DMS153 (cell line): Measurements from ENCODE around the gene TPRN.

Source experiments
- DNase-seq: peaks from one replicate; lab custom pipeline; 2025; lab: John Stamatoyannopoulos, UW

The TPRN gene

DNA sequence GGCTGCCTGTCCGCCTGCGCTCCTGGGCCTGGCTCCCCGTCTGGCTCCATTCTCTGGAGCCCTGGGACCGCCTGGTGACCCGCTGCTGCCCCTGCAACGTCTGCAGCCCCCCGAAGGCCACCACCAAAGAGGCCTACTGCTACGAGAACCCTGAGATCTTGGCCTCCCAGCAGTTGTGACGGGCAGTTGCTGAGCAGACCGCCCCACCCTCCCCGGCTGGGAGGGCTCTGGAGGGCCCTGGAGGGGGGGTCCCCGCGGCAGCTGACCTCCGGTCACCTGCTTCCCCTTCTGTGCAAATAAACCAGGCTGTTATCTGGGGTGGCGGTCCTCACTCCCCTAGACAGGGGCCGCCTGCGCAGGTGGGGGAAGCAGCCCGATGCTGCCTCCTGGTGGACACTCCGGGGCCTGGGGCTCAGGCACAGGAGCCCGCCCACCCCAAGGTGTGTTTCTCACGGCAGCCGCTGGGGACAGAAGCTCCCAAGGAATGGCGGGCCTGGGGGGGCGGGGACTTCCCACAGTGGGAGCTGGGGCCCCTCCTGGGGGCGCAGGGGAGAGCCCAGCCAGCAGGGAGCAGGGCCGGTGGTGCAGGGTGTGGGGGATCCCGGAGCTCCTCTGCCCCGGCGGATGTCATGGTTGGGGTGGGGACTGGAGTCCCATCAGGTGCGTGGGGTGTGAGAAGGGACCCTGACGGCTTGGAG lies 35.8 kb upstream of the TPRN start:
- DNase-seq: peak; percentile 59

DNA sequence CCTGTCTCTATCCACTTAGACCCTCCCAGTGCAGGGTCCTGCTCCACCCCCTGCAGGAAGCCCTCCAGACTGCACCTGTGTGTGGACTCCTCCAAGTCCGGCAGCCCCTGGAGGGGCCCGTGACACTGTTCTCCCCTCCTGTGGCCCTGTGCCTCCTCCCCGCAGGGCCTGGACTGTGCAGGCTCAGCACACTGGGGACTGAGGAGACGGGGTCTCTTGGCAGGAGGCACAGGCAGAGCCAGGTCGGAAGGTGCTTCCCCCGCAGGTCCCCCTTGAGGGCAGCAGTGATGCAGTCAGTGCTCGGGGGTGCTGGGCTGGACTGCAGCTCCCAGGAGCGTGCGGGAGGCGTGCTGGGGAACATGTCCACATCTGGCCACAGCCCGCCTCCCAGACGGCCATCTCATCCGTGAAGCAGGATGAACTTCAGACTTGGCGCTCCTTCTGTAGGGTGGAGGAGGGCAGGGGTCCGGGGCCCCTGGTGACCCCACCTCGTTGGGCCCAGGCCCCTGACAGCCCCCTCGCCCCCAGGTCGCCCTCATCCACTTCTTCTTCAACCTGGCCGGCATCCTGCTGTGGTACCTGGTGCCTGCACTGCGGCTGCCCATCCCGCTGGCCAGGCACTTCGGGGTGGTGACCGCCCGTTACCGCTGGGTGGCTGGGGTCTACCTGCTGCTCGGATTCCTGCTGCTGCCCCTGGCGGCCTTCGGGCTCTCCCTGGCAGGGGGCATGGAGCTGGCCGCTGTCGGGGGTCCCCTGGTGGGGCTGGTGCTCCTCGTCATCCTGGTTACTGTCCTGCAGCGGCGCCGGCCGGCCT lies 35.1 kb upstream of the TPRN start:
- no peak for DNase-seq

DNA sequence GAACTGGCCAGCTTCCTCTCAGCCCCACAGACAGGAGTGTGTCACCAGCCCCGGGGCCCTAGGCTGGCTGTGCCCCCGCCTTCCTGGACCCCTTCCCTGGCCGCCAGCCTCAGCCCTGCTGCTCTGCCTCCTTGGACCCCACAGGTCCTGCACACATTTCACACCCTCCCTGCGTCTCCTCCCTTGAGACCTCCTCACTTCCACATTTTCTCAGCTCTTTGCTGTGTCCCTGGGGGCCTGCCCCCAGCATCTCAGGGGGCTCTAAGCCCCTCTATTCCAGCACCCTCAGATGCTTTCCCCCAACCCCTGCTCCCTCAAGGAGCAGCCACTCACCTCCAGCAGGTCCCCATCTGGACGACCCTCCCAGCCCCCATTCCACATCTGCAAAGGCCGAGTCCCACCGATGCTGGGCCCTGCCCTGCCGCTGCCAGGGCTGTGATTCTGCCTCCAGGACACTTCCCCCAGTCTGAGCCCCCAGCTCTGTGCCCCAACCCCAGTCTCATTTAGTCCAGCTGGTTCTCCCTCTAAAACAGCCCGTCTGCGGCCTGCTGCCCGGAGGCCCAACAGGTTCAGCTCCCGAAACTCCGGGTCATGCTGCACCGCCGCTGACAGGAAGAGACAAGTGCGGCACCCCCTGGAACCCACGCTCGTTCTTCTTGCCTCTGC lies 34.4 kb upstream of the TPRN start:
- DNase-seq: no peak

DNA sequence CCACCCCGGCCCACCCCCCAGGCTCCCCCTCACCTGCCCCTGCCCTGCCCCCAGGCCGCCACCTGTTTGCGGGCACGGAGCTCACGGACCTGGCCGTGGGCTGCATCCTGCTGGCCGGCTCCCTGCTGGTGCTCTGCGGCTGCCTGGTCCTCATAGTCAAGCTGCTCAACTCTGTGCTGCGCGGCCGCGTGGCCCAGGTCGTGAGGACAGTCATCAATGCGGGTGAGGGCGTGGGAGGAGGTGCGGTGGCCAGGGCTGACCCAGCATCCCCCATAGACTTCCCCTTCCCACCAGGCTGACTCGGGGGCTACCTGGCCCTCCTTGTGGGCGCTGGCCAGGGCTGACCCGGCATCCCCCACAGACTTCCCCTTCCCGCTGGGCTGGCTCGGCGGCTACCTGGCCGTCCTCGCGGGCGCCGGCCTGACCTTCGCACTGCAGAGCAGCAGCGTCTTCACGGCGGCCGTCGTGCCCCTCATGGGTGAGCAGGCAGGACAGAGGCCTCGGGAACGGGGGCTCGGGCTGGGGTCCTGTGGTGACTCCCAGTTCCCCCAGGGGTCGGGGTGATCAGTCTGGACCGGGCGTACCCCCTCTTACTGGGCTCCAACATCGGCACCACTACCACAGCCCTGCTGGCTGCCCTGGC lies 33.6 kb upstream of the TPRN start:
- DNase-seq: no peak

DNA sequence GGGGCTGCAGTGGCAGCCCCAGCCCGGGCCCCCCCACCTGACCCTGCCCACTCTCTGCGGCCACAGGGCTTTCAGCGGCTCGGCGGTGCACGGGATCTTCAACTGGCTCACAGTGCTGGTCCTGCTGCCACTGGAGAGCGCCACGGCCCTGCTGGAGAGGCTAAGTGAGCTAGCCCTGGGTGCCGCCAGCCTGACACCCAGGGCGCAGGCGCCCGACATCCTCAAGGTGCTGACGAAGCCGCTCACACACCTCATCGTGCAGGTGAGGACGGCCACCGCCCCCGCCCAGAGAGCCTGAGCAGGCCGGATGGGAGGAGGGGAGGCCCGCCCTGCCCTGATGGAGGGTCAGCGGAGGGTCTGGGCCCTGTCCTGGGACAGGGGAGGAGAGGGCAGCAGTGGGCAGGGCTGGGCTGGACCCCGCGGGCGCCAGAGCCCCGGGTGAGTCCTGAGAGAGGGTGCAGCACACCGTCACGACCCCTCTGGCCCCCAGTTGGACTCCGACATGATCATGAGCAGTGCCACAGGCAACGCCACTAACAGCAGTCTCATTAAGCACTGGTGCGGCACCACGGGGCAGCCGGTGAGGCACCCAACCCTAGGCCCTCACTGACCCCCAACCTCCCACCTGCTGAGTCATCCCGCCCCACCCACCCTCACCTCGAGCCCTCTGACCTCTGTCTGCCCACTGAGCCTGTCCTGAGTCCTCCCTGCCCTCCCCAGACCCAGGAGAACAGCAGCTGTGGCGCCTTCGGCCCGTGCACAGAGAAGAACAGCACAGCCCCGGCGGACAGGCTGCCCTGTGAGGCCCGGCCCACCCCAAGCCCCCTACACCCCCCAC lies 32.8 kb upstream of the TPRN start:
- peak; percentile 74 for DNase-seq

DNA sequence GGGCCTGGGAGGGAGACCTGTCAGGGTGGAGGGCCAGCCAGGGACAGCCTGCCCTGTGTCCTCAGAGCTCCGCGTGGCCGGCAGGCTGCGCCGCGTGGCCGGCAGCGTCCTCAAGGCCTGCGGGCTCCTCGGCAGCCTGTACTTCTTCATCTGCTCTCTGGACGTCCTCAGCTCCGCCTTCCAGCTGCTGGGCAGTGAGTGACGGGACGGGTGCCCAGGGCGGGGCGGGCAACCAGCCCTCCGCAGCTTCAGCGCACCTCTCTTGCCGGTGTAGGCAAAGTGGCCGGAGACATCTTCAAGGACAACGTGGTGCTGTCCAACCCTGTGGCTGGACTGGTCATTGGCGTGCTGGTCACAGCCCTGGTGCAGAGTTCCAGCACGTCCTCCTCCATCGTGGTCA lies 32.0 kb upstream of the TPRN start:
- DNase-seq: no peak

DNA sequence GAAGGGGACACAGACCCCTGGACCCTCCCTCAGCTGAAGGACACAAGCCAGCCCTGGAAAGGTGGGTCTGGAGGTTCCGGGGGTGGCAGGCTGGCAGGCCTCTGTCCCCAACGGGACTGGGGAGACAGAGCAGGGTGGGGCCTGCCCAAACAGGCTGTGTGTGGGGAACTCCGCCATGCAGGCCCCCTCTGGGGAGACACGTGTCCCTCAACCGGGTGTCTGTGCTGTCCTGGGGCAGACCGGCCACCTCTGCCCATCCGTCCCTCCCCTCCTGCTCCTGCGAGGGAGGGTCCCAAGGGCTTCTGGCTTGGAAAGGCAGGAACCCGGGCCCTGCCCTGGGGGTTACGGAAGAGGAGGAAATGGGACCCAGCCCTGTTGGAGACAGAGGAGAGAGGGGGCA lies 31.6 kb upstream of the TPRN start:
- DNase-seq: no peak

DNA sequence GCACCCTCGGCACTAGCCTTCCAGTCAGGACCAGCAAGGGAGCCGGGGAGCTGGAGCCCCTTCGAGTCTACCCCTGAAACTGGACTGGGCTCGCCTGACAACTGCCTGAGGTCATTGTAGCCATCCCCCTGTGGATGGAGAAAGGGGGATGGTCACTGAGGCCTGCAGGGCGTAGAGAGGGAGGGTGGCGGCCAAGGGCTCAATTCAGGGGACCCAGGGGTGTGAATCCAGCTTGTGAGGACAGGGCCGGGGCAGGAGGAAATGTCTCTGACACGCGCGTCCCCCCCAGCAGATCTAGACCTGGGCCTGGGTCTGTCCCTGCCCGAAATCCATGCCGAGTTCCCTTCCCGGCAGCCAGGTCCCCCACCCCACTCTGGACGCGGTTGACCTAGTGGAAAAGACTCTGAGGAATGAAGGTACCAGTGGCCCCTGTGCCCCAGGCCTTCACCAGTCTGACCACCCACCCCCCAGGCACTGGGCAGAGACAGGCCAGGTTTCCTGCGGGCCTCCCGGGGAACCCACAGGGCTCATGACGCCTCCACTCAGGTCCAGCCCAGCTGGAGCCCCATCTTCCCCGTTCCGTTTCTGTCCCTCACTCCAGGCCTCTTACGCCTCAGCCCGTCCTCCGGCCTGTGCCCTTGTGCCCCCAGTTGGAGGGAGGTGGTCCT lies 31.0 kb upstream of the TPRN start:
- no peak for DNase-seq

DNA sequence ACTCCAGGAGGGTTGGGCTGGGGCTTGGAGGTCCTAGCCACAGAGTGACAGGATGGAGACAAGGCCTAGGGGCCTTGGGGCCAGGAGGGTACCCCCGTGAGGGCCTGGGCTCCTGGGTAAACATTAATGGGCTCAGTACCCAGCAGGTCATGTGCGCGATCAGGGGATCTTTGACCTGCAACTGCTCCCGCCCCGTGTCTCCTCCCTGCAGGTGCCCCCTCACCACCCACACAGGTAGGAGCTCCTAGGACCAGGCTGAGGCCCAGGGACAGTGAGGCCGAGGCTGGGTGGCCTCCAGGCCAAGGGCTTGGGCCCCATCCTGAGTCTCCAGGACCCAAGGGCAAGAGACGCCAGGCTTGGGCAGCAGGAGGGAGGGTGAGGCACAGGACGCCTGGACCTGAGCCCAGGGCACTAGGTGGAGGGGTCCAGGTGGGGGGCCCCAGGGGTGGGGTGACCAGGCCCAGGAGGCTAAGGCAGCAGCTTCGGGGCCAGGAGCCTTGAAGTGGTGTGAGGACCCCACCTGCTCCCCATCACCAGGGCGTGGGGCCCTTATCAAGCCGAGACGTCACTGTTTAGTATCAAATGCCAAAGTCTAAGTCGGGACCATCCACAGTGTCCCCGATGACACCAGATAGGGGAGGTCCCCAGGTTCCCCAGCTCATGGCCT lies 30.3 kb upstream of the TPRN start, which contains the start of gene SLC34A3:
Gene SLC34A3, plus strand, starts transcription at position 197 of the 667 bp plus-strand sequence. CDS start 802 bp downstream, outside the sequence.
- DNase-seq: no peak

DNA sequence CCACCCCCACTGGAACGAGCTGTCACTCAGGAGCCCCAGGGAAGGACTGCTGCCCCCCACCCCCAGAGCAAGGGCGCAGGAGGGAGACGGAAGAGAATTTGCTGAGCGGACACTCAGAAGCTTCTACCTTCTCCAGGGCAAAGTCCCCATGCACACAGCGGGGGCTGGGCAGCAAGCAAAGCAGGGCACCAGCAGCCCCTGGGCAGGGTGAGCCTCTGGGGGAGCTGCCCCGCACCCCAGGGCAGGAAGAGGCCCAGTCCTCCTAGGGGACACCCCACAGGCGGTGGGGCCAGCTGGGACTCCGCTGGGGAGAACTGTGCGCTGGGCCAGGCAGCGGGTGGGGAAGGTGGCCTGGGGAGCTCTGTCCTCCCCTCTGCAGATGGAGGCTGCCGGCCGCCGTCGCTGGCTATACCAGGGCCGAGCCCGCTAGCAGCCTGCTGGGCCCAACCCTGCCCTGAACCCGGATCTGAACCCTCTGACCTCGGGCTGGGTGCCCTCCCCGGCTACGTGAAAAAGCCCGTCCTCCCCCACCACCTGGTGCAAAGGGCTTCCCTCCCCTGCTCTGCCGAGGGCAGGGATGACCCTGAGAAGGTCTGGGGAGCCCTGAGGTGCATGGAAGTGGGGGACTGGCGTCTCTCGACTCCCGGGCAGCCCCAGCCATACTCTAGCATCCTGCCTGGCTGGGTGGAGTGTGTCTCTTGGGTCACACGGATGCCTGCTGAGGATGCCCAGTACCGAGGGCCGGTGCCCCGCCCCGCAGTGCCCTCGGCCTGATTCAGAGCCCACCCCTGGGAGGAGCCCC lies 29.6 kb upstream of the TPRN start:
- DNase-seq: no peak

DNA sequence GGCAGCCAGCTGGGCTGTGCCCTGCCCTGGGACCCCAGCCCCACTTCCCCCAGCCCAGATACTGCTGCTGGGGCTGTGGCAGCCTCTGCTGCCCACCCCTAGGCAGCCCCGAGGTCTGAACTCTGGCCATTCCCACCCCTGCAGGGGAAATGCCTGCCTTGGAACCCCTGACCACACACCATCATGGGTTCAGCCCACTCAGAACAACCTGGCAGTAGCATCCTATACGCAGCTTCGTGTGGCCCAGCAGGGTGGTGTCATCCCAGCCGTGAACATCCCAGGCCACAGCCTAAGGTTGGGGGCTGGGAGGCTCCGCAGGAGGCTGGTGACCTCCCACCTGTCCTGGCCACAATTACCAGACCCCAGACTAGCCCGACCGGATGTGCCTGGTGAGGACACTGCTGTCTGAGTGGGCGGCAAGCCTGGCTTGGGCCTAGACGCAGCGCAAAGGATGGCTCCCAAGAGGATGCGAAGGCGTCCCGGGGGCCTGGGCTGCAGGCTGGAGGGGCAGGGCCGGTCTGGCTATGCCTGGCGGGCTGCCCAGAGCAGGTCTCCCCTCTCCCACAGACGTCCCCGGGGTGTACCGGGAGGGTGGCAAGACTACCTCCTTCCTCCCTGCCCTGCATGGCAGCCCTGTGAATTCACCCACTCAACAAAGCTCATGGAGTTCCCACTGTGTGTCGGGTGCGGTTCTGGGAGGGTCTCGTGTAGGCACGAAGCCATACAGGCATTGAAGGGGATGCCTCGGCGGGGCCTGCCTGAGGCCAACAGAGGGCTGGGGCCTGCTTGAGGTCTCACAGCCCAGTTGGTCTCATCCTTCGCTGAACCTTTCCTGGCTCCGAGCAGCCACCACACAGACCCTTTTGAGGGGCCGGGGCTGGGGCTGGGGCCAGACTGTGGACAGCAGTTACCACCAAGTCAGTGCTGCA lies 28.7 kb upstream of the TPRN start:
- DNase-seq: no peak

DNA sequence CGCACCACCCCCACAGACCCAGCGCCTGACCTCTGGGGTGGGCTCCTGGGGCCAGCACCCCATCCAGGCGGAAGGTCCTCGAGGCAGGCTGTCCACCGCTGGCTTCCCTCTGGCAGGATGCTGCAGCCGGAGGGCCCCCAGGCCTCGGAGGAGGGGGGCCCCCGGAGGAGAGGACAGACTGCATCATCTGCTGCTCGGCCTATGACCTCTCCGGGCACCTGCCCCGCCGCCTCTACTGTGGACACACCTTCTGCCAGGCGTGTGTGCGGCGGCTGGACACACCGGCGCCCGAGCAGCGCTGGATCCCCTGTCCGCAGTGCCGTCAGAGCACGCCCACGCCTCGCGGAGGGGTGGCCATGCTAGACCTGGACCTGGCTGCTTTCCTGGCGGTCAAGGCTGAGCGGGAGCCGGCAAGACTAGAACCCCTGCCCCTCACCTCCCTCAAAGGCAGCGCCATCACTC lies 28.0 kb upstream of the TPRN start:
- no peak for DNase-seq

DNA sequence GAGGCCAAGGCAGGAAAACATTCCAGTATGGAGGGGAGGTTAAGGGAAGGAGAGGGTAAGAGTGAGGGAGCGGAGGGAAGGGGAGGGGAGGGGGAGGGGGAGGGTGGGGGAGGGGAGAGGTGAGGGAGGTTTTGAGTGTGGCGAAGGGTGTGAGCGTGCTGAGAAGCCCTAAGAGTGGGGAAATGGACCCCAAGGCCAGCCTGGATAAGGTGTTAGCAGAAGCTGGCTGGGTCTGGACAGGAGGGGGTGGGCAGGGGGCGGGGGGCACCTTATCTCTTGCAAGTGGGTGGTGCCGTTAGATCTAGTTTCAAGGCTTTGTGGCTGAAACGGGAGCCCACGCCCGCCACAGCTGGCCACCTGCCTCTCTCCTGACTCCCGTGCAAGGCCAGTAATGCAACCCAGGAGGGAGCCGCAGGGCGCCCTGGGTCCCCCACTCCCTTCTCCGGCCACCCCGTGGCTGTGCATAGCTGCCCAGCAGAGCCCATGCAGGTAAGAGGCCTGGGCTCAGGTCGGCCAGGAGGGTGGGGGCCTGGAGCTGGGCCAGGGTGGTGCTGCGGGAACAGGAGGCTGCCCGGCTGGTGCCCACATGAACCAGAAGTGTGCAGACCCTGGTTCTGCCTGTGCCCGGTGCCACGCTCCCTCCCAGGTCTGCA lies 27.4 kb upstream of the TPRN start:
- DNase-seq: no peak

DNA sequence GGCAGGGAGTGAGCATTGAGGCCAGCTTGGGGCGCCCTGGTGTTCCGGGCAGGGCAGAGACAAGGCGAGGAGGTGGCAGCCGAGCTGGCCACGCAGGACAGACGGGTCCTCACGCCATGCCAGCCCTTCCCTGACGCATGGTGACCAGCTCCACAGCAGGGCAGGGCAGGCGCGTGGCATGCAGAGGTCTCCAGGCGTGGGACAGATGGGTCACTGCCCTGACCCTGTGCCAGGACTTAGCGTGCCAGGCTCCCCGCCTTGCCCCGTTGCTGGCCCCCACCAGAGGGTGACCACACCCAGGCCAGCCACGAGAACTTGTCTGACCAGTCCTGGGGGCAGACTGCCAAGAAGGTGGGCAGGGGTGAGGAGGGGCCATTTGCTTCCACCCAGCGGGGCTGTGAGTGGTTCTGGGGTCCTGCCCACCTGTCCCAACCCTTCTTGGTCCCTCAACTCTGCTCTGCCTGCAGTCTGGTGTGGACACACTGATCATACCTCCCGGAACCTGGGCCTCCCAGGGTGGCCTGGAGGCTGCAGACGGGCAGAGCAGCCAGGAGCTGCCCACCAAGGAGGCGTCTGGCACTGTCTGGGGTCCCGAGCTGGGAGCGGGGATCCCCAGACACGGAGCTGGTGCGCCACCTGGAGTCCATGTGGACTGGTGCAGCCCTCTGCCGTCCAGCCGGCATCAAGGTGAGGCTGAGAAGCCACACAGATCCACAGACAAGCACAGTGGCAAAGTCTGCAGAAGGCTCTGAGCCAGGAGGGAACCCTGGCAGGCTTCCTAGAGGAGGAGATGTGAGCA lies 26.7 kb upstream of the TPRN start, which contains the start of gene RNF224:
Gene RNF224, plus strand, starts transcription at position 449 of the 799 bp plus-strand sequence. CDS start 834 bp downstream, outside the sequence.
- DNase-seq: peak; percentile 63

DNA sequence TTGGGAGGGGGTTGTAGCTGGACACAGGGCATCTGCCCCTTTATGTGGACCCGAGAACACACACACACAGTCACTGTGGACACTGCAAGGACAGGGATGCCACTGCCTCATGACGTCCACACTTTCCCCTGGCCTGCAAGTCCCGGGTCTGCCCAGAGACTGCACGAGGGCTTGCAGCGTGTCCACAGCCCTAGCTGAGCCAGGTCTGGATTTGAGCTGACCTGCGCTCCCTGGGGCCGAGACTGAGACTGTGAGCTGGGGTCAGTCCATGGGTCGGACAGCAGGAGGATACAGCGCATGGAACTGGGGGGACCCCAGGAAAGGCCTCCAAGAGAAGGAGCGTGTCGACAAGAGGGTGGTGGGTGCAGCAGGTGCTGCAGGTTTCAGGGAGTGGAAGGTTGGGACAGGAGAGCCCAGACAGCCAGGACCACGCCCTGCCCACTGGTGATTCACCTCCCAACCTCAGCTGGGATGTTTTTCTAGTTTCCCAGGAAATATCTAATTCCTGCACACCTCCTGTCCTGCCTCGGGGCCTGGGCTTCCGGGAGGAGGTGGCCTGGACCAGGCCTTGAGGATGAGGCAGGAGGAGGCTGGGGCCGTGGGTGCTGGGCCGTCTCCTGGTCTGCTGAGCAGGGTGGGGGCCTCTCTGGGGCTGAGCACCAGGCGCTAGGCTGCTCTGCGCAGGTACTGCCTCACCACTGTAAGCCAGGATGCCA lies 26.0 kb upstream of the TPRN start:
- DNase-seq: no peak

DNA sequence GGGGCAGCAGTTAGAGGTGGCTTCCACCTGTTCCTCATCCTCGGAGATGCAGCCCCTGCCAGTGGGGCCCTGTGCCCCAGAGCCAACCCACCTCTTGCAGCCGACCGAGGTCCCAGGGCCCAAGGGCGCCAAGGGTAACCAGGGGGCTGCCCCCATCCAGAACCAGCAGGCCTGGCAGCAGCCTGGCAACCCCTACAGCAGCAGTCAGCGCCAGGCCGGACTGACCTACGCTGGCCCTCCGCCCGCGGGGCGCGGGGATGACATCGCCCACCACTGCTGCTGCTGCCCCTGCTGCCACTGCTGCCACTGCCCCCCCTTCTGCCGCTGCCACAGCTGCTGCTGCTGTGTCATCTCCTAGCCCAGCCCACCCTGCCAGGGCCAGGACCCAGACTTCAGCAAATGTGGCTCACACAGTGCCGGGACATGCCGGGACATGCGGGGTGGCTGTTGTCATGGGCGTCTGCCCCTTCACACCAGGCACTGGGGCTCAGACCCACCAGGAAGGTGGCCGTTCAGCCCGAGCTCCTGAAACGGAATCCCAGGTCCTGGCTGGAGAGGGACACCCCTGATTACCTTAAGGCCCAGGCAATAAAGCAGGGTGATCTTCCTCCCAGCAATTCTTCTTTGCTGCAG lies 25.3 kb upstream of the TPRN start:
- no peak for DNase-seq
